Caco-2 (cell line): ENCODE data around the gene MEX3C. TPM values are rescaled to one million over a fixed set of nuclear protein-coding genes. Genes with fewer than 3 reads are reported as not detected.

Source experiments
- BruUV-seq: library from RNA; stranded (reverse); fragments of 400-500 nt; replicated peaks from 2 replicates; lab custom pipeline; 2021; lab: Mats Ljungman, UMichigan
- CTCF ChIA-PET: fragments of 300-600 bp; sonication (Branson Sonifier 250); formaldehyde crosslinking; loops from one replicate; lab custom pipeline; 2022; ENCODE audit warnings: antibody characterized with exemption; lab: Charles Lee
- POLR2A ChIA-PET: fragments of 300-600 bp; sonication (Branson Sonifier 250); formaldehyde crosslinking; loops from one replicate; lab custom pipeline; 2022; ENCODE audit warnings: antibody characterized with exemption; lab: Charles Lee
- DNase-seq, 2 experiments: peaks; one replicate each; pipeline versions ENCODE4 v3.0.0 to v3.0.0-alpha.2; 2020 to 2022
- H3K27me3 ChIP-seq: replicated peaks from 2 replicates; pipeline ENCODE4 v1.6.0; 2011; ENCODE audit warnings: low read length; ENCODE audit not compliant: control insufficient read depth, insufficient read depth
- H3K36me3 ChIP-seq: 2 replicates; pipeline ENCODE4 v1.5.1; 2011; ENCODE audit warnings: low read length; ENCODE audit not compliant: control insufficient read depth, insufficient read depth
- H3K4me1 ChIP-seq: fragments of 250-450 bp; sonication (Bioruptor Pico); 2 replicates; pipeline ENCODE4 v1.5.1; 2020; ENCODE audit warnings: mild to moderate bottlenecking
- H3K4me3 ChIP-seq: 2 replicates; pipeline ENCODE4 v1.5.1; 2011; ENCODE audit warnings: low read depth, mild to moderate bottlenecking, control low read depth, low read length
- H3K9me3 ChIP-seq: fragments of 250-450 bp; sonication (Bioruptor Pico); 2 replicates; pipeline ENCODE4 v1.5.1; 2020; ENCODE audit warnings: mild to moderate bottlenecking, moderate library complexity
- H3K27ac Mint-ChIP-seq: one replicate; pipeline ENCODE4 v1.8.0; 2022; ENCODE audit warnings: mixed read lengths; ENCODE audit not compliant: unreplicated experiment
- H3K27me3 Mint-ChIP-seq: one replicate; pipeline ENCODE4 v1.8.0; 2022; ENCODE audit warnings: mixed read lengths; ENCODE audit not compliant: insufficient read depth, unreplicated experiment
- H3K36me3 Mint-ChIP-seq: one replicate; pipeline ENCODE4 v1.8.0; 2022; ENCODE audit warnings: mild to moderate bottlenecking, mixed read lengths; ENCODE audit not compliant: insufficient read depth, unreplicated experiment
- H3K4me1 Mint-ChIP-seq: one replicate; pipeline ENCODE4 v1.8.0; 2022; ENCODE audit warnings: low read depth, mixed read lengths; ENCODE audit not compliant: unreplicated experiment
- H3K4me3 Mint-ChIP-seq: one replicate; pipeline ENCODE4 v1.8.0; 2022; ENCODE audit warnings: mild to moderate bottlenecking, moderate library complexity, mixed read lengths; ENCODE audit not compliant: unreplicated experiment
- H3K9me3 Mint-ChIP-seq: one replicate; pipeline ENCODE4 v1.8.0; 2022; ENCODE audit warnings: mixed read lengths; ENCODE audit not compliant: unreplicated experiment
- CTCF ChIP-seq, 2 experiments: fragments of 200-600 bp in 1 of 2; IDR thresholded peaks; 1 replicate in 1 of 2; 2 replicates in 1 of 2; pipeline versions ENCODE4 v1.5.1 to v1.8.0; 2011 to 2022; ENCODE audit warnings: antibody characterized with exemption in 1 of 2, control low read depth in 1 of 2, inconsistent platforms in 1 of 2, low read depth in 1 of 2, low read length in 1 of 2, mild to moderate bottlenecking in 1 of 2, moderate library complexity in 1 of 2; ENCODE audit not compliant: insufficient read depth in 1 of 2, severe bottlenecking in 1 of 2, unreplicated experiment in 1 of 2
- intact Hi-C: fragments of 100-400 bp; cut with micrococcal nuclease; formaldehyde crosslinking; loops from one replicate; pipeline ENCODE4 v1.10.0; 2022; ENCODE audit not compliant: unreplicated experiment
- total RNA-seq: library from RNA; stranded (reverse); gene quantifications from 2 replicates; pipeline ENCODE4 v1.2.3, GENCODE V29; 2022

Gene MEX3C
- total RNA-seq, 1 experiment from 2014 or later, result 47.0 TPM

- no peaks in the 10 kb centered on the region for H3K9me3 Mint-ChIP-seq
- H3K4me3 Mint-ChIP-seq, result peak overlapping the region; percentile 89
- no peaks in the 10 kb centered on the region for H3K36me3 ChIP-seq
- ChIA-PET POLR2A (no interaction called here), CTCF (no interaction called here)
- peaks cover 7% of the 10 kb centered on the region for H3K4me1 Mint-ChIP-seq
- H3K27me3 Mint-ChIP-seq, result no peaks in the 10 kb centered on the region
- TF ChIP-seq CTCF (IDR thresholded peaks at IDR 0.05; ENCODE audit: insufficient read depth in 1 of 2, low read depth in 1 of 2, low read length in 1 of 2, severe bottlenecking in 1 of 2, unreplicated experiment in 1 of 2), result no peak
- BruUV-seq, result TSS peak; percentile 59
- intact Hi-C loops, result loop anchor here (5.0 kb wide), 1 partner anchor 127 kb away; no protein-coding TSS in a partner anchor
- H3K27ac Mint-ChIP-seq, result peak overlapping the region; percentile 43
- H3K4me1 ChIP-seq, result no peaks in the 10 kb centered on the region
- no peaks in the 10 kb centered on the region for H3K9me3 ChIP-seq
- DNase-seq, result peak in 1 of 2 experiments; percentile 27
- H3K27me3 ChIP-seq, result no peaks in the 10 kb centered on the region
- peak overlapping the region; percentile 57 for H3K4me3 ChIP-seq
- H3K36me3 Mint-ChIP-seq, result peaks cover 9% of the 10 kb centered on the region
Observed at GRCh38 chr18:51195451-51196117, 1.9 kb downstream of the MEX3C start.

DNA sequence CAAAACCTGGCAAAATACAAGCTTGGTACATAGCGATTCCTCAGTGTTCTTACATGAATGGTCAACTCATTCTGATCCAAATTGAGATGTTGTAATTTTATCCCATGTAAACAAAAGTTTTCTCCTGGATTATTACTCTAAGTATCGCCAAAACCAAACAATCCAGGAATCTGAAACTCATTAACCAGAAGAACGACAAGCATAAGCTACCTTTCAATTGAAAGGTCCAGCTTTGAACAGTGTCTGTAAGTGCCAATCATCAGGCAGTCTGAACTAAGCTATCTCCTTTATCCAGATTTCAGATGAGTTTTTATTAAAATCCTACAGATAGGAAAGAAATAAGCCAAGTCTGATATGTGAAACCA is 2.4 kb downstream of the MEX3C start:
- H3K36me3 Mint-ChIP-seq, result peaks cover 9% of the 10 kb centered on the region
- Histone ChIP-seq H3K27me3 (no peaks in the 10 kb centered on the region), H3K36me3 (no peaks in the 10 kb centered on the region), H3K4me3 (peak overlapping the region; percentile 57), H3K9me3 (no peaks in the 10 kb centered on the region), H3K4me1 (no peaks in the 10 kb centered on the region)
- no peak for TF ChIP-seq CTCF (IDR thresholded peaks at IDR 0.05; ENCODE audit: insufficient read depth in 1 of 2, low read depth in 1 of 2, low read length in 1 of 2, severe bottlenecking in 1 of 2, unreplicated experiment in 1 of 2)
- H3K9me3 Mint-ChIP-seq, result no peaks in the 10 kb centered on the region
- DNase-seq, result no peak
- H3K27me3 Mint-ChIP-seq, result no peaks in the 10 kb centered on the region
- H3K4me1 Mint-ChIP-seq, result peaks cover 7% of the 10 kb centered on the region
- intact Hi-C loops, result loop anchor here (5.0 kb wide), 1 partner anchor 127 kb away; no protein-coding TSS in a partner anchor
- ChIA-PET CTCF (no interaction called here), POLR2A (no interaction called here)
- H3K27ac Mint-ChIP-seq, result peak overlapping the region; percentile 43
- H3K4me3 Mint-ChIP-seq, result peak overlapping the region; percentile 89
- BruUV-seq, result TSS peak; percentile 21

- BruUV-seq, result no TSS peak
- H3K4me3 ChIP-seq, result peak overlapping the region; percentile 57
- Mint-ChIP-seq H3K36me3 (peaks cover 9% of the 10 kb centered on the region), H3K4me1 (peaks cover 7% of the 10 kb centered on the region), H3K4me3 (peak overlapping the region; percentile 89), H3K27me3 (no peaks in the 10 kb centered on the region), H3K9me3 (no peaks in the 10 kb centered on the region), H3K27ac (peak overlapping the region; percentile 43)
- intact Hi-C loops, result loop anchor here (5.0 kb wide), 2 partner anchors 57 to 128 kb away; no protein-coding TSS in a partner anchor
- H3K36me3 ChIP-seq, result no peaks in the 10 kb centered on the region
- H3K27me3 ChIP-seq, result no peaks in the 10 kb centered on the region
- ChIA-PET POLR2A (no interaction called here), CTCF (no interaction called here)
- H3K9me3 ChIP-seq, result no peaks in the 10 kb centered on the region
- TF ChIP-seq CTCF (IDR thresholded peaks at IDR 0.05; ENCODE audit: insufficient read depth in 1 of 2, low read depth in 1 of 2, low read length in 1 of 2, severe bottlenecking in 1 of 2, unreplicated experiment in 1 of 2), result no peak
- no peaks in the 10 kb centered on the region for H3K4me1 ChIP-seq
- no peak for DNase-seq
Observed at GRCh38 chr18:51194604-51195003, 2.9 kb downstream of the MEX3C start.
